Neural crest cell (in vitro differentiated cells): ENCODE measurements around the gene PLB1. TPM values are rescaled to one million over a fixed set of nuclear protein-coding genes. Genes with fewer than 3 reads are reported as not detected.

Experiments
- DNase-seq: peaks from one replicate; pipeline ENCODE4 v3.0.0; 2021; ENCODE audit warnings: low read depth, mixed read lengths, low spot score
- H3K27ac Mint-ChIP-seq: one replicate; pipeline ENCODE4 v1.8.0; 2021; ENCODE audit warnings: mild to moderate bottlenecking, mixed read lengths; ENCODE audit not compliant: unreplicated experiment
- H3K27me3 Mint-ChIP-seq: 2 replicates; pipeline ENCODE4 v1.8.0; 2021; ENCODE audit warnings: low read depth, mild to moderate bottlenecking, mixed read lengths
- H3K36me3 Mint-ChIP-seq: 2 replicates; pipeline ENCODE4 v1.8.0; 2021; ENCODE audit warnings: low read depth, mild to moderate bottlenecking, mixed read lengths
- H3K4me1 Mint-ChIP-seq: 2 replicates; pipeline ENCODE4 v1.8.0; 2021; ENCODE audit warnings: mixed read lengths
- H3K4me3 Mint-ChIP-seq: one replicate; pipeline ENCODE4 v1.8.0; 2021; ENCODE audit warnings: mild to moderate bottlenecking, mixed read lengths
- H3K9me3 Mint-ChIP-seq: 2 replicates; pipeline ENCODE4 v1.8.0; 2021; ENCODE audit warnings: mixed read lengths
- CTCF ChIP-seq: fragments of 200-600 bp; sonication (generic); conservative IDR thresholded peaks from 2 replicates; pipeline ENCODE4 v1.5.0; 2021; ENCODE audit warnings: antibody characterized with exemption, mild to moderate bottlenecking
- total RNA-seq: library from RNA; stranded (reverse); gene quantifications from 2 replicates; pipeline ENCODE4 v1.2.1, GENCODE V29; 2021

Gene PLB1
- total RNA-seq, 1 donor from 2014 or later = 0.16 TPM

- no peak for TF ChIP-seq CTCF
- H3K4me1 Mint-ChIP-seq = no peaks in the 10 kb centered on the region
- H3K27ac Mint-ChIP-seq = no peak overlapping the region
- H3K9me3 Mint-ChIP-seq = peaks cover 11% of the 10 kb centered on the region
- H3K27me3 Mint-ChIP-seq = peaks cover 10% of the 10 kb centered on the region
- H3K4me3 Mint-ChIP-seq = no peak overlapping the region
- no peaks in the 10 kb centered on the region for H3K36me3 Mint-ChIP-seq
- DNase-seq = no peak
These were observed 32.5 kb upstream of the PLB1 start for GRCh38 chr2:28463211-28463816.

GRCh38 chr2:28463893-28464292 is 32.0 kb upstream of the PLB1 start:
- no peak for DNase-seq
- Mint-ChIP-seq H3K9me3 (peaks cover 11% of the 10 kb centered on the region), H3K27me3 (peaks cover 10% of the 10 kb centered on the region), H3K36me3 (no peaks in the 10 kb centered on the region), H3K27ac (no peak overlapping the region), H3K4me1 (no peaks in the 10 kb centered on the region), H3K4me3 (no peak overlapping the region)
- TF ChIP-seq CTCF = no peak

- no peak for TF ChIP-seq CTCF
- H3K4me1 Mint-ChIP-seq = no peaks in the 10 kb centered on the region
- no peak overlapping the region for H3K27ac Mint-ChIP-seq
- no peak overlapping the region for H3K4me3 Mint-ChIP-seq
- H3K27me3 Mint-ChIP-seq = peaks cover 10% of the 10 kb centered on the region
- no peaks in the 10 kb centered on the region for H3K36me3 Mint-ChIP-seq
- H3K9me3 Mint-ChIP-seq = peaks cover 11% of the 10 kb centered on the region
- no peak for DNase-seq
These were observed 30.5 kb upstream of the PLB1 start for GRCh38 chr2:28465148-28465885.

- Mint-ChIP-seq H3K27ac (peak overlapping the region; percentile 58), H3K36me3 (no peaks in the 10 kb centered on the region), H3K4me1 (no peaks in the 10 kb centered on the region), H3K27me3 (no peaks in the 10 kb centered on the region), H3K9me3 (no peaks in the 10 kb centered on the region), H3K4me3 (no peak overlapping the region)
- TF ChIP-seq CTCF = no peak
- DNase-seq = no peak
These were observed 26.6 kb upstream of the PLB1 start for GRCh38 chr2:28469304-28469703.

- no peaks in the 10 kb centered on the region for H3K4me1 Mint-ChIP-seq
These were observed 25.8 kb upstream of the PLB1 start for GRCh38 chr2:28469947-28470535.

More at GRCh38 chr2:28469947-28470535, 25.8 kb upstream of the PLB1 start:
- H3K36me3 Mint-ChIP-seq = no peaks in the 10 kb centered on the region
- no peak overlapping the region for H3K27ac Mint-ChIP-seq
- no peak for TF ChIP-seq CTCF
- no peaks in the 10 kb centered on the region for H3K9me3 Mint-ChIP-seq
- no peak for DNase-seq
- H3K27me3 Mint-ChIP-seq = no peaks in the 10 kb centered on the region
- H3K4me3 Mint-ChIP-seq = no peak overlapping the region
